ENCODE results near the gene BLVRB. TPM values are rescaled to one million over a fixed set of nuclear protein-coding genes. Genes with fewer than 3 reads are reported as not detected.

Gene BLVRB
- total RNA-seq, 3 donors from 2014 or later: 70.9 to 87.6 (median 76.8) TPM

GRCh38 chr19:40444825-40445312, 20.7 kb downstream of the BLVRB start:
- ATAC-seq (no peak), DNase-seq (no peak)
- Histone ChIP-seq H3K4me1 (ENCODE audit: low read depth) (peaks cover 12% of the 10 kb centered on the region), H3K9me3 (no peaks in the 10 kb centered on the region), H3K36me3 (ENCODE audit: low read depth) (peaks cover 5% of the 10 kb centered on the region), H3K4me3 (peak overlapping the region; percentile 85)
- no peak for TF ChIP-seq CTCF (IDR thresholded peaks at IDR 0.05)
- intact Hi-C loops (cut with DNase I, micrococcal nuclease): no loop called here

- no peaks in the 10 kb centered on the region for H3K9me3 ChIP-seq
- TF ChIP-seq CTCF (IDR thresholded peaks at IDR 0.05): no peak
- peak within 1 kb of the TSS; percentile 85 for H3K4me3 ChIP-seq
- peaks cover 5% of the 10 kb centered on the region for H3K36me3 ChIP-seq (ENCODE audit: low read depth)
- peak; percentile 98 for DNase-seq
- peaks cover 12% of the 10 kb centered on the region for H3K4me1 ChIP-seq (ENCODE audit: low read depth)
- ATAC-seq: peak; percentile 84
- intact Hi-C loops (cut with DNase I, micrococcal nuclease): no loop called here
These were observed 21.3 kb downstream of the BLVRB start, which contains the start of gene SERTAD3 for GRCh38 chr19:40444000-40444824. Gene SERTAD3, minus strand, starts transcription at chr19:40444335. Its CDS starts 2,255 bp downstream, at chr19:40442080.

- peak; percentile 100 for DNase-seq
- H3K9me3 ChIP-seq: no peaks in the 10 kb centered on the region
- H3K4me1 ChIP-seq (ENCODE audit: low read depth): peaks cover 12% of the 10 kb centered on the region
- peak overlapping the region; percentile 85 for H3K4me3 ChIP-seq
- peak; percentile 86 for ATAC-seq
- intact Hi-C loops (cut with DNase I, micrococcal nuclease): no loop called here
- peaks cover 5% of the 10 kb centered on the region for H3K36me3 ChIP-seq (ENCODE audit: low read depth)
- TF ChIP-seq CTCF (IDR thresholded peaks at IDR 0.05): no peak
These were observed 22.2 kb downstream of the BLVRB start for GRCh38 chr19:40443131-40443999.

- Histone ChIP-seq H3K36me3 (ENCODE audit: low read depth) (peaks cover 5% of the 10 kb centered on the region), H3K9me3 (no peaks in the 10 kb centered on the region), H3K4me1 (ENCODE audit: low read depth) (peaks cover 12% of the 10 kb centered on the region), H3K4me3 (peak overlapping the region; percentile 85)
- DNase-seq: no peak
- no peak for TF ChIP-seq CTCF (IDR thresholded peaks at IDR 0.05)
- ATAC-seq: no peak
- intact Hi-C loops (cut with DNase I, micrococcal nuclease): no loop called here
These were observed 23.0 kb downstream of the BLVRB start for GRCh38 chr19:40442328-40443130.

- peaks cover 12% of the 10 kb centered on the region for H3K4me1 ChIP-seq (ENCODE audit: low read depth)
- H3K36me3 ChIP-seq (ENCODE audit: low read depth): peaks cover 5% of the 10 kb centered on the region
- TF ChIP-seq CTCF (IDR thresholded peaks at IDR 0.05): no peak
- no peak overlapping the region for H3K4me3 ChIP-seq
- intact Hi-C loops (cut with DNase I, micrococcal nuclease): no loop called here
- DNase-seq (peak in 1 of 3 donors; percentile 23), ATAC-seq (no peak)
- no peaks in the 10 kb centered on the region for H3K9me3 ChIP-seq
These were observed 23.8 kb downstream of the BLVRB start for GRCh38 chr19:40441719-40442253.

Measured in mucosa of descending colon (tissue), 3 donors.